ENCODE data around the gene TMEM242.
A peak's percentile ranks its signal among the peaks of the same experiment; 100 is the strongest.

TMEM242 gene

GRCh38 chr6:157298216-157298724, 25.0 kb downstream of the TMEM242 start:
- Histone ChIP-seq H2AFZ (ENCODE audit: low read depth, low read length) (no peak overlapping the region), H3K4me1 (ENCODE audit: control insufficient read depth, insufficient read depth, low read depth, low read length) (no peaks in the 10 kb centered on the region), H2BK5ac (ENCODE audit: low read depth, low read length, poor library complexity, severe bottlenecking) (no peak overlapping the region), H2BK120ac (ENCODE audit: low read depth, low read length) (no peak overlapping the region), H3K4me3 (ENCODE audit: insufficient read depth in 1 of 2, low read depth in 1 of 2, low read length in 2 of 2) (no peak overlapping the region), H2BK15ac (ENCODE audit: low read depth, poor library complexity, severe bottlenecking) (no peak overlapping the region), H3K9ac (ENCODE audit: low read length) (no peak overlapping the region), H2AK5ac (ENCODE audit: low read length, severe bottlenecking) (no peak overlapping the region), H3K9me3 (ENCODE audit: control insufficient read depth, low read length) (no peaks in the 10 kb centered on the region), H3K23ac (ENCODE audit: low read length in 2 of 2) (no peak overlapping the region), H3K4me2 (ENCODE audit: low read length, poor library complexity, severe bottlenecking) (no peak overlapping the region), H4K8ac (ENCODE audit: low read length) (no peak overlapping the region), H3K79me1 (replicated peaks; ENCODE audit: low read length, poor library complexity, severe bottlenecking) (peaks cover 35% of the 10 kb centered on the region), H3K14ac (ENCODE audit: low read length in 2 of 2) (no peak overlapping the region), H2BK12ac (ENCODE audit: low read length in 2 of 2) (no peak overlapping the region), H3K27ac (ENCODE audit: low read length, poor library complexity, severe bottlenecking) (no peak overlapping the region), H3K18ac (ENCODE audit: low read depth in 1 of 2, low read length in 2 of 2) (no peak overlapping the region), H3K4ac (ENCODE audit: low read depth in 1 of 2, low read length in 2 of 2) (no peak overlapping the region), H3K36me3 (ENCODE audit: control insufficient read depth in 1 of 2, insufficient read depth in 2 of 2, low read depth in 1 of 2, low read length in 2 of 2) (peaks cover 0 to 5% of the 10 kb centered on the region in 2 experiments), H3K27me3 (ENCODE audit: control insufficient read depth in 1 of 2, insufficient read depth in 1 of 2, low read length in 2 of 2) (no peaks in the 10 kb centered on the region), H4K91ac (ENCODE audit: low read length) (no peak overlapping the region)
- DNase-seq = no peak
- 90% methylated on average over 6 of the region's 9 CpGs for WGBS

GRCh38 chr6:157294654-157295053, 28.7 kb downstream of the TMEM242 start:
- Histone ChIP-seq H3K18ac (ENCODE audit: low read depth in 1 of 2, low read length in 2 of 2) (no peak overlapping the region), H3K4me2 (ENCODE audit: low read length, poor library complexity, severe bottlenecking) (no peak overlapping the region), H2AFZ (ENCODE audit: low read depth, low read length) (no peak overlapping the region), H2BK12ac (ENCODE audit: low read length in 2 of 2) (no peak overlapping the region), H3K27ac (ENCODE audit: low read length, poor library complexity, severe bottlenecking) (no peak overlapping the region), H2BK120ac (ENCODE audit: low read depth, low read length) (no peak overlapping the region), H3K23ac (ENCODE audit: low read length in 2 of 2) (no peak overlapping the region), H3K36me3 (ENCODE audit: control insufficient read depth in 1 of 2, insufficient read depth in 2 of 2, low read depth in 1 of 2, low read length in 2 of 2) (peaks cover 7 to 28% of the 10 kb centered on the region in 2 experiments), H4K91ac (ENCODE audit: low read length) (no peak overlapping the region), H3K14ac (ENCODE audit: low read length in 2 of 2) (no peak overlapping the region), H3K4me3 (ENCODE audit: insufficient read depth in 1 of 2, low read depth in 1 of 2, low read length in 2 of 2) (no peak overlapping the region), H3K9ac (ENCODE audit: low read length) (no peak overlapping the region), H4K8ac (ENCODE audit: low read length) (no peak overlapping the region), H2BK15ac (ENCODE audit: low read depth, poor library complexity, severe bottlenecking) (no peak overlapping the region), H3K9me3 (ENCODE audit: control insufficient read depth, low read length) (no peaks in the 10 kb centered on the region), H3K4me1 (ENCODE audit: control insufficient read depth, insufficient read depth, low read depth, low read length) (no peaks in the 10 kb centered on the region), H3K4ac (ENCODE audit: low read depth in 1 of 2, low read length in 2 of 2) (no peak overlapping the region), H2BK5ac (ENCODE audit: low read depth, low read length, poor library complexity, severe bottlenecking) (no peak overlapping the region), H3K27me3 (ENCODE audit: control insufficient read depth in 1 of 2, insufficient read depth in 1 of 2, low read length in 2 of 2) (no peaks in the 10 kb centered on the region), H3K79me1 (replicated peaks; ENCODE audit: low read length, poor library complexity, severe bottlenecking) (peaks cover 18% of the 10 kb centered on the region), H2AK5ac (ENCODE audit: low read length, severe bottlenecking) (no peak overlapping the region)
- 100% methylated on average over 1 of the region's 2 CpGs for WGBS
- DNase-seq = no peak

- Histone ChIP-seq H2AK5ac (ENCODE audit: low read length, severe bottlenecking) (no peak overlapping the region), H3K9ac (ENCODE audit: low read length) (no peak overlapping the region), H4K91ac (ENCODE audit: low read length) (no peak overlapping the region), H3K14ac (ENCODE audit: low read length in 2 of 2) (peak overlapping the region in 1 of 2 experiments; percentile 64), H2BK5ac (ENCODE audit: low read depth, low read length, poor library complexity, severe bottlenecking) (no peak overlapping the region), H3K27ac (ENCODE audit: low read length, poor library complexity, severe bottlenecking) (no peak overlapping the region), H3K23ac (ENCODE audit: low read length in 2 of 2) (no peak overlapping the region), H3K4me2 (ENCODE audit: low read length, poor library complexity, severe bottlenecking) (no peak overlapping the region), H2BK15ac (ENCODE audit: low read depth, poor library complexity, severe bottlenecking) (no peak overlapping the region), H3K4ac (ENCODE audit: low read depth in 1 of 2, low read length in 2 of 2) (no peak overlapping the region), H2BK12ac (ENCODE audit: low read length in 2 of 2) (no peak overlapping the region), H3K4me1 (ENCODE audit: control insufficient read depth, insufficient read depth, low read depth, low read length) (no peaks in the 10 kb centered on the region), H3K27me3 (ENCODE audit: control insufficient read depth in 1 of 2, insufficient read depth in 1 of 2, low read length in 2 of 2) (no peaks in the 10 kb centered on the region), H2BK120ac (ENCODE audit: low read depth, low read length) (no peak overlapping the region), H3K18ac (ENCODE audit: low read depth in 1 of 2, low read length in 2 of 2) (no peak overlapping the region), H3K9me3 (ENCODE audit: control insufficient read depth, low read length) (no peaks in the 10 kb centered on the region), H2AFZ (ENCODE audit: low read depth, low read length) (no peak overlapping the region), H3K79me1 (replicated peaks; ENCODE audit: low read length, poor library complexity, severe bottlenecking) (peaks cover 14% of the 10 kb centered on the region), H3K4me3 (ENCODE audit: insufficient read depth in 1 of 2, low read depth in 1 of 2, low read length in 2 of 2) (no peak overlapping the region), H3K36me3 (ENCODE audit: control insufficient read depth in 1 of 2, insufficient read depth in 2 of 2, low read depth in 1 of 2, low read length in 2 of 2) (peaks cover 8 to 32% of the 10 kb centered on the region in 2 experiments), H4K8ac (ENCODE audit: low read length) (no peak overlapping the region)
- DNase-seq = no peak
- WGBS = 86% methylated on average over 6 of the region's 6 CpGs
These were observed 29.5 kb downstream of the TMEM242 start for GRCh38 chr6:157293780-157294179.

GRCh38 chr6:157292202-157292601, 31.1 kb downstream of the TMEM242 start:
- H3K27ac ChIP-seq (ENCODE audit: low read length, poor library complexity, severe bottlenecking) = no peak overlapping the region
- no peak overlapping the region for H3K4me2 ChIP-seq (ENCODE audit: low read length, poor library complexity, severe bottlenecking)
- WGBS = no CpG with 5 or more reads among the region's 1 CpG
- DNase-seq = no peak
- H3K23ac ChIP-seq (ENCODE audit: low read length in 2 of 2) = no peak overlapping the region
- H3K14ac ChIP-seq (ENCODE audit: low read length in 2 of 2) = no peak overlapping the region
- peaks cover 12% of the 10 kb centered on the region for H3K79me1 ChIP-seq (replicated peaks; ENCODE audit: low read length, poor library complexity, severe bottlenecking)
- H4K8ac ChIP-seq (ENCODE audit: low read length) = no peak overlapping the region
- peaks cover 14 to 41% of the 10 kb centered on the region in 2 experiments for H3K36me3 ChIP-seq (ENCODE audit: control insufficient read depth in 1 of 2, insufficient read depth in 2 of 2, low read depth in 1 of 2, low read length in 2 of 2)
- H3K9ac ChIP-seq (ENCODE audit: low read length) = no peak overlapping the region
- H2AK5ac ChIP-seq (ENCODE audit: low read length, severe bottlenecking) = no peak overlapping the region
- no peak overlapping the region for H2BK5ac ChIP-seq (ENCODE audit: low read depth, low read length, poor library complexity, severe bottlenecking)
- no peak overlapping the region for H2BK12ac ChIP-seq (ENCODE audit: low read length in 2 of 2)
- no peak overlapping the region for H3K18ac ChIP-seq (ENCODE audit: low read depth in 1 of 2, low read length in 2 of 2)
- no peak overlapping the region for H2BK120ac ChIP-seq (ENCODE audit: low read depth, low read length)
- H4K91ac ChIP-seq (ENCODE audit: low read length) = no peak overlapping the region
- H3K4me3 ChIP-seq (ENCODE audit: insufficient read depth in 1 of 2, low read depth in 1 of 2, low read length in 2 of 2) = no peak overlapping the region
- no peaks in the 10 kb centered on the region for H3K4me1 ChIP-seq (ENCODE audit: control insufficient read depth, insufficient read depth, low read depth, low read length)
- H2BK15ac ChIP-seq (ENCODE audit: low read depth, poor library complexity, severe bottlenecking) = no peak overlapping the region
- no peak overlapping the region for H3K4ac ChIP-seq (ENCODE audit: low read depth in 1 of 2, low read length in 2 of 2)
- no peaks in the 10 kb centered on the region for H3K9me3 ChIP-seq (ENCODE audit: control insufficient read depth, low read length)
- H3K27me3 ChIP-seq (ENCODE audit: control insufficient read depth in 1 of 2, insufficient read depth in 1 of 2, low read length in 2 of 2) = no peaks in the 10 kb centered on the region
- no peak overlapping the region for H2AFZ ChIP-seq (ENCODE audit: low read depth, low read length)
